Caki2 (cell line): ENCODE measurements around the gene POU6F2. TPM values are rescaled to one million over a fixed set of nuclear protein-coding genes. Genes with fewer than 3 reads are reported as not detected.
"Not testable (repeated sequence)": the region's sequence is repeated elsewhere in the genome, so short reads cannot be mapped to it uniquely, and the experiment has no call there.

ENCODE experiments used
- DNase-seq: peaks from one replicate; pipeline ENCODE4 v3.0.0-alpha.2; 2015; ENCODE audit warnings: low read depth
- in situ Hi-C: cut with HindIII; loops from 2 replicates; pipeline ENCODE4 v1.10.0; 2016; ENCODE audit warnings: low sequenced_read_pairs, low pct_unique_long_range_greater_than_20kb, mixed read lengths
- total RNA-seq: library from RNA; depleted of rRNA; stranded (reverse); fragments of >200 nt; shearing (Covaris generic); gene quantifications from 2 replicates; pipeline ENCODE4 v1.2.3, GENCODE V29; 2014; ENCODE audit warnings: low replicate concordance

The POU6F2 gene
- total RNA-seq, 1 experiment from 2014 or later = not detected

- in situ Hi-C loops = no loop called here
- no peak for DNase-seq
These were observed 365.1 kb downstream of the POU6F2 start for GRCh38 chr7:39342763-39343162.

GRCh38 chr7:39349452-39350123 is 371.9 kb downstream of the POU6F2 start:
- DNase-seq = no peak
- in situ Hi-C loops = no loop called here

GRCh38 chr7:39353615-39354376 is 376.1 kb downstream of the POU6F2 start:
- in situ Hi-C loops = no loop called here
- DNase-seq = peak; percentile 94

GRCh38 chr7:39355664-39356063 is 378.0 kb downstream of the POU6F2 start:
- in situ Hi-C loops = no loop called here
- no peak for DNase-seq

- in situ Hi-C loops = no loop called here
- no peak for DNase-seq
These were observed 378.6 kb downstream of the POU6F2 start for GRCh38 chr7:39356172-39356925.

- in situ Hi-C loops = no loop called here
- no peak for DNase-seq
These were observed 379.9 kb downstream of the POU6F2 start for GRCh38 chr7:39357648-39358047.

- in situ Hi-C loops = no loop called here
- no peak for DNase-seq
These were observed 382.3 kb downstream of the POU6F2 start for GRCh38 chr7:39360038-39360437.

GRCh38 chr7:39360766-39361165 is 383.1 kb downstream of the POU6F2 start:
- in situ Hi-C loops = no loop called here
- DNase-seq = no peak

- no peak for DNase-seq
- in situ Hi-C loops = no loop called here
These were observed 388.1 kb downstream of the POU6F2 start for GRCh38 chr7:39365751-39366295.

GRCh38 chr7:39367451-39367850 is 389.7 kb downstream of the POU6F2 start:
- no peak for DNase-seq
- in situ Hi-C loops = no loop called here

GRCh38 chr7:39367943-39368342 is 390.2 kb downstream of the POU6F2 start:
- in situ Hi-C loops = no loop called here
- no peak for DNase-seq

GRCh38 chr7:39372383-39372782 is 394.7 kb downstream of the POU6F2 start:
- DNase-seq = no peak
- in situ Hi-C loops = no loop called here

GRCh38 chr7:39374436-39375040 is 396.8 kb downstream of the POU6F2 start:
- no peak for DNase-seq
- in situ Hi-C loops = no loop called here

GRCh38 chr7:39375047-39375873 is 397.6 kb downstream of the POU6F2 start:
- in situ Hi-C loops = no loop called here
- DNase-seq = no peak

- in situ Hi-C loops = no loop called here
- no peak for DNase-seq
These were observed 398.1 kb downstream of the POU6F2 start for GRCh38 chr7:39375874-39376190.

- DNase-seq, in situ Hi-C loops: not testable (repeated sequence)
These were observed 399.2 kb downstream of the POU6F2 start for GRCh38 chr7:39376881-39377280.

GRCh38 chr7:39379416-39379815 is 401.7 kb downstream of the POU6F2 start:
- in situ Hi-C loops = no loop called here

GRCh38 chr7:39383136-39383535 is 405.4 kb downstream of the POU6F2 start:
- in situ Hi-C loops = no loop called here
- no peak for DNase-seq

More at GRCh38 chr7:39379416-39379815, 401.7 kb downstream of the POU6F2 start:
- DNase-seq = no peak
